HG02678 (cell line): Measurements from ENCODE around the gene IFNA14.
"Not testable (repeated sequence)": the region's sequence is repeated elsewhere in the genome, so short reads cannot be mapped to it uniquely, and the experiment has no call there.

Experiments used
- ATAC-seq: cut with Tn5 transposase; IDR thresholded peaks from one replicate; pipeline ENCODE4 v1.9.1; 2021; ENCODE audit warnings: mild to moderate bottlenecking, moderate library complexity; ENCODE audit not compliant: unreplicated experiment

IFNA14 gene

GRCh38 chr9:21217211-21217610 is 22.6 kb downstream of the IFNA14 start, which contains the start of gene IFNA16:
Gene IFNA16, minus strand, starts transcription at chr9:21217311. Its CDS starts 6 bp downstream, at chr9:21217305.
- not testable (repeated sequence) for ATAC-seq

GRCh38 chr9:21213411-21214326 is 26.1 kb downstream of the IFNA14 start:
- ATAC-seq, result peak; percentile 71

- not testable (repeated sequence) for ATAC-seq
Observed at GRCh38 chr9:21212160-21212559, 27.6 kb downstream of the IFNA14 start.

- ATAC-seq, result not testable (repeated sequence)
Observed at GRCh38 chr9:21210782-21211181, 29.0 kb downstream of the IFNA14 start.

- ATAC-seq, result no peak
Observed at GRCh38 chr9:21210311-21210710, 29.5 kb downstream of the IFNA14 start.

- ATAC-seq, result not testable (repeated sequence)
Observed at GRCh38 chr9:21207043-21207442, 32.8 kb downstream of the IFNA14 start, which contains the start of gene IFNA10. Gene IFNA10, minus strand, starts transcription at chr9:21207143. Its CDS starts 46 bp downstream, at chr9:21207097.

GRCh38 chr9:21205204-21205603 is 34.6 kb downstream of the IFNA14 start:
- no peak for ATAC-seq

GRCh38 chr9:21202105-21202504 is 37.7 kb downstream of the IFNA14 start, which contains the start of gene IFNA7:
Gene IFNA7, minus strand, starts transcription at chr9:21202205. Its CDS starts 40 bp downstream, at chr9:21202165.
- ATAC-seq, result not testable (repeated sequence)

- peak; percentile 95 for ATAC-seq
Observed at GRCh38 chr9:21194867-21195776, 44.7 kb downstream of the IFNA14 start.
